Hepatic stellate cell (primary cell): ENCODE measurements around the gene LSM4.

Experiments used
- DNase-seq: peaks from one replicate; pipeline ENCODE4 v3.0.0; 2011; ENCODE audit warnings: low spot score

LSM4 gene

GRCh38 chr19:18310966-18311365 is 11.9 kb downstream of the LSM4 start:
- no peak for DNase-seq

GRCh38 chr19:18310118-18310909 is 12.6 kb downstream of the LSM4 start:
- DNase-seq = no peak

- no peak for DNase-seq
These were observed 13.3 kb downstream of the LSM4 start for GRCh38 chr19:18309525-18310064.

- DNase-seq = no peak
These were observed 13.9 kb downstream of the LSM4 start for GRCh38 chr19:18308948-18309325.

- no peak for DNase-seq
These were observed 14.6 kb downstream of the LSM4 start for GRCh38 chr19:18308051-18308947.

GRCh38 chr19:18307271-18307681 is 15.6 kb downstream of the LSM4 start:
- no peak for DNase-seq

- no peak for DNase-seq
These were observed 16.0 kb downstream of the LSM4 start for GRCh38 chr19:18306888-18307260.

- no peak for DNase-seq
These were observed 16.5 kb downstream of the LSM4 start for GRCh38 chr19:18306209-18306887.

GRCh38 chr19:18304458-18305310 is 18.2 kb downstream of the LSM4 start:
- peak; percentile 97 for DNase-seq

- DNase-seq = no peak
These were observed 18.7 kb downstream of the LSM4 start for GRCh38 chr19:18304208-18304457.

- DNase-seq = no peak
These were observed 21.2 kb downstream of the LSM4 start for GRCh38 chr19:18301718-18302111.

- DNase-seq = peak; percentile 86
These were observed 21.8 kb downstream of the LSM4 start for GRCh38 chr19:18300930-18301717.

GRCh38 chr19:18299654-18300053 is 23.2 kb downstream of the LSM4 start:
- DNase-seq = no peak

- no peak for DNase-seq
These were observed 24.3 kb downstream of the LSM4 start for GRCh38 chr19:18298601-18299000.

GRCh38 chr19:18297308-18297707 is 25.6 kb downstream of the LSM4 start:
- DNase-seq = no peak

- DNase-seq = no peak
These were observed 27.8 kb downstream of the LSM4 start for GRCh38 chr19:18295034-18295451.

GRCh38 chr19:18294467-18294864 is 28.4 kb downstream of the LSM4 start:
- DNase-seq = no peak

GRCh38 chr19:18293642-18294466 is 29.0 kb downstream of the LSM4 start:
- DNase-seq = no peak

GRCh38 chr19:18292810-18293641 is 29.9 kb downstream of the LSM4 start:
- peak; percentile 59 for DNase-seq
